AG04449 (cell line): ENCODE data around the gene ZNF609.

ENCODE experiments used
- CTCF ChIA-PET: fragments of 350-600 bp; formaldehyde crosslinking; extraction: SDS; loops from one replicate; lab custom pipeline; 2021; ENCODE audit warnings: antibody characterized with exemption; lab: Yijun Ruan, JAX
- POLR2A ChIA-PET: fragments of 400-600, 350-600 bp; formaldehyde crosslinking; extraction: SDS; loops from one replicate; lab custom pipeline; 2020; ENCODE audit warnings: antibody characterized with exemption, inconsistent platforms; lab: Yijun Ruan, JAX
- DNase-seq: peaks from one replicate; pipeline ENCODE4 v3.0.0-alpha.2; 2010; ENCODE audit warnings: low read depth, low spot score
- H3K4me3 ChIP-seq: 2 replicates; pipeline ENCODE4 v1.5.1; 2011; ENCODE audit warnings: low read depth, mild to moderate bottlenecking, control low read depth, low read length
- TF ChIP-seq, protein P1 (sequence below): IDR thresholded peaks from one replicate; pipeline ENCODE4 v1.5.1; 2011; ENCODE audit warnings: mild to moderate bottlenecking, moderate library complexity, low read length, control low read depth, inconsistent platforms; ENCODE audit not compliant: insufficient read depth; ENCODE audit errors: missing control alignments

Gene ZNF609

DNA sequence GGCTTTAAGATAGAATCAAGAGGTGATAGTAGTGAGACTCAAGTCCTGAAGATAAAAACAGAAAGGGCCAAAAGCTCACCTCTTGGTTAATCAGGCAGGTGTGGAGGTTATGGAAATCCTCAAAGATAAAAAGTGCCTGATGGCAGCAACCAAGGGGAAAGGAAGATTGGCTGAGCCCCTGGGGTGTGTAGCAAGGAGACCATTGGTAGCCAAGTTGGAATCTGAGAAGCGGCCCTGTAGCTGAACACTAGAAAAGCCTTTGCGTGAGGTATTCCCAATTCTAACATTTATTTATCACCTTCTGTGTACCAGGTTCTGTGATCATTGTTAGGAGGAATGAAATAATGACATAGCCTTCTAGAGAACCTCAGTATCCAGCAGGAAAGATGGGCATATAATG, 98.9 kb downstream of the ZNF609 start:
- TF ChIP-seq, protein P1, sequence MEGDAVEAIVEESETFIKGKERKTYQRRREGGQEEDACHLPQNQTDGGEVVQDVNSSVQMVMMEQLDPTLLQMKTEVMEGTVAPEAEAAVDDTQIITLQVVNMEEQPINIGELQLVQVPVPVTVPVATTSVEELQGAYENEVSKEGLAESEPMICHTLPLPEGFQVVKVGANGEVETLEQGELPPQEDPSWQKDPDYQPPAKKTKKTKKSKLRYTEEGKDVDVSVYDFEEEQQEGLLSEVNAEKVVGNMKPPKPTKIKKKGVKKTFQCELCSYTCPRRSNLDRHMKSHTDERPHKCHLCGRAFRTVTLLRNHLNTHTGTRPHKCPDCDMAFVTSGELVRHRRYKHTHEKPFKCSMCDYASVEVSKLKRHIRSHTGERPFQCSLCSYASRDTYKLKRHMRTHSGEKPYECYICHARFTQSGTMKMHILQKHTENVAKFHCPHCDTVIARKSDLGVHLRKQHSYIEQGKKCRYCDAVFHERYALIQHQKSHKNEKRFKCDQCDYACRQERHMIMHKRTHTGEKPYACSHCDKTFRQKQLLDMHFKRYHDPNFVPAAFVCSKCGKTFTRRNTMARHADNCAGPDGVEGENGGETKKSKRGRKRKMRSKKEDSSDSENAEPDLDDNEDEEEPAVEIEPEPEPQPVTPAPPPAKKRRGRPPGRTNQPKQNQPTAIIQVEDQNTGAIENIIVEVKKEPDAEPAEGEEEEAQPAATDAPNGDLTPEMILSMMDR, result no peak
- no peak for DNase-seq
- H3K4me3 ChIP-seq, result no peak overlapping the region
- ChIA-PET CTCF (interaction anchor here (1.5 kb wide), 1 partner anchor 13 kb away, joined by 3 read pairs; no protein-coding TSS in a partner anchor), POLR2A (no interaction called here)

DNA sequence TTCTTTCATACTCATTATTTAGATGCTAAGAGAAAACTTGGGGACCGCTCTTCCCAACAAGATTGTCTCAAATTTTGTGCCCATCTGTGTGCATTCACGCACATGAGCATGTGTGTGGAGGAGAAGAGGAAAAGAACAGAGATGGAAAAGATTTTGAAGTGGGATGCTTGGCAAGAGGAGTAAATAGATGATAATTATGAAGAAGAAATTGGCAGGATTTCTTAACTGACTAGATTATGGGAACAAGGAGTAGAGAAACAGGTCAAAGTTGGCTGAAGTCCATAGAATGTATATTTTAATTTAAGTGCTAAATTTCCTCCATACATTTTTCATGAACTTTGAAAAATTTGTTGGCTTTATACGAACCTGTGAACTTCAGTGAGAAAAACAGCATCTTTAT, 100.1 kb downstream of the ZNF609 start:
- TF ChIP-seq, protein P1, result no peak
- ChIA-PET CTCF (no interaction called here), POLR2A (no interaction called here)
- H3K4me3 ChIP-seq, result no peak overlapping the region
- no peak for DNase-seq

DNA sequence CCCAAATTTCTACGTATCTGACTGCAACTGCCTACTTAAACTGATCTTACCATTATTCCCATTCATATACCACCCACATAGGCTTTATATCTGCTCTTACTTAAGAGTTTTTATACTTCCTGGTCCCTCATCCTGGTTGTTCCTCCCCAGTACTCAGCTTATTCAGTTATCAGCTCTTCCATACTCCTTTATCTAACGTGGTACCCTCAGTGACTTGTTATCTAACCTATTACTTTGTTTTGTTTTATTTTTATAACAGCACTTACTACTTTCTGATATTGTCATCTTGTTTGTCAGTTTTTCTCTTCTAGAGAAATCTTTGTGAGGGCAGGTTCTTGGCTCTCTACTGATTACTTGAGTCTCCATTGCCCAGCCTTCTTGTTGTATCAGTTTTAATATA, 100.6 kb downstream of the ZNF609 start:
- TF ChIP-seq, protein P1, result no peak
- no peak overlapping the region for H3K4me3 ChIP-seq
- CTCF ChIA-PET, result no interaction called here
- POLR2A ChIA-PET, result no interaction called here
- no peak for DNase-seq

DNA sequence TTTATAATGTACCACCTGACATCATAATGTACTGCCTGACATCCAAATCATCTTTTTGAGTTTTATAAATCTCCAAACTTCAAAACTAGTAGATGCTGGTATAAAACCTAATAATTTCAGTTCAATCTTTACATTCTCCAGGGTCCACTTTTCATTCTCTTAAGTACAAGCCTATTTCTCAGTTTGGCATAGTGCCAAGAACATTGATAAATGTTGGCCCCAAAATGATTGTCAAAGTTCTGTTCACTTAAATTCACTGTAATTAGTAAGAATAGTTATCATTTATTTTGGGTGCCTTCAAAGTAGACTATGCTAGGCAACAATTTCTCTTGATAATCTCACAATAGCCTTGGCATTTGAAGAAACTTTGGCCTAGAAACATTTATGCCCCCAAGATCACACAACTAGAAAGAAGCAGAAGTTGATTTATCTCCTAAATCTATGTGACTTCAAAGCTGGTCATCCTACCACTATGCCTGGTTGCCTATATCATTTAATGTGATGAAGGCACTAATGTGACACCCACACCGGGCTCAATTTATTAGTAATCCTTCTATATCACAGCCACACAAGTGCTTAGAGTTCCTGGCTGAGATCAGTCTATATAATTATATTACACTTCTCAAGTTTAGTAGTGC, 101.7 kb downstream of the ZNF609 start:
- POLR2A ChIA-PET, result no interaction called here
- DNase-seq, result no peak
- CTCF ChIA-PET, result no interaction called here
- H3K4me3 ChIP-seq, result no peak overlapping the region
- TF ChIP-seq, protein P1, result no peak

DNA sequence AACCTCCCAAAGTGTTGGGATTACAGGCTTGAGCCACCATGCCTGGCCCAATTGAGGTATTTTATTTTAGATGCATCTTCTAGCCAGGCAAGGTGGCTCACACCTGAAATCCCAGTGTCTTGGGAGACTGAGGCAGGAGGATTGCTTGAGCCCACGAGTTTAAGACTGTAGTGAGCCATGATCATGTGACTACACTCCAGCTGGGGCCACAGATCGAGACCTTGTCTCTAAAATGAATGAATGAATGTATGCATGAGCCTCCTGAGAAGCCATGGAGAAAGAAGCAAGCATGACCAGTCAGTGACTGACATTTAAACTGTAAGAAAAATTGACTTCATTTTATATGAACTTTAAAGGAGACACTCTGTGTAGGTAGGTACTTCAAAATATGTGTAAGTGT, 105.7 kb downstream of the ZNF609 start:
- no peak overlapping the region for H3K4me3 ChIP-seq
- TF ChIP-seq, protein P1, result no peak
- CTCF ChIA-PET, result no interaction called here
- POLR2A ChIA-PET, result no interaction called here
- no peak for DNase-seq

DNA sequence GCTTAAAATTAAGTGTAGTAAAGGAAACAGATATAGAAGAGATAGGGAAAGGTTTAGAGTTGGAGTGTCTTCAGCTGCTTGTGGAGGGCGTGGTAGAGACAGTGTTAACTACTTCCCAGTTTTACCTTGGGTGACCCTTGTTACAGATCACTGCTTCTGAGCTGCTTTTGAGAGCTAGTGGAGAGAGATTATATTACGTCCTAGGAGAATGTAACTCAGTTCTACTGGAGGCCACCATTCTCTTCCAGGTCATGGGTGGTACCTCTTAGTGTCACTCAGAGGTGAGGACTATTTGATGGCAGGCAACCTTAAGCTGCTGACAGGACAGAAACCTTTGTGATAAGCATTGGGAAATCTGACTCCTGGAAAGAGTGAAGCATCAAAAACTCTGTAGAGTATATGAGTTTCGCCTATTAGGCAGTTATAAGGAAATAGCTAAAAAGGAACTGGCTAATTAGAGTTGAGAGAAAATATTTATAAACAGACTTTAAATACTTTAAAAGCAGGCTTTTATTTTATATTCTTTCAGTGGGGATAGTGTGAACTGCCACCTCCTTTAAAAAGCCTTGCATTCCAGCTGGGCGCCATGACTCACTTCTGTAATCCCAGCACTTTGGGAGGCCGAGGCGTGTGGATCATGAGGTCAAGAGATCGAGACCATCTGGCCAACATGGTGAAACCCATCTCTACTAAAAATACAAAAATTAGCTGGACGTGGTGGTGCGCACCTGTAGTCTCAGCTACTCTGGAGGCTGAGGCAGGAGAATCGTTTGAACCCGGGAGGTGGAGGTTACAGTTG, 106.5 kb downstream of the ZNF609 start:
- H3K4me3 ChIP-seq, result no peak overlapping the region
- no peak for DNase-seq
- ChIA-PET POLR2A (no interaction called here), CTCF (no interaction called here)
- TF ChIP-seq, protein P1, result no peak
